KOPT-K1 (cell line): Measurements from ENCODE around the gene ATG7.
"Not testable (repeated sequence)": the region's sequence is repeated elsewhere in the genome, so short reads cannot be mapped to it uniquely, and the experiment has no call there.

Experiments used
- H3K27ac ChIP-seq: fragments of 200-600 bp; sonication (generic); 2 replicates; pipeline ENCODE4 v1.5.1; 2016; ENCODE audit warnings: antibody characterized with exemption, mild to moderate bottlenecking, low read depth, low read length; ENCODE audit not compliant: poor library complexity, severe bottlenecking
- H3K36me3 ChIP-seq: fragments of 200-600 bp; sonication (generic); 2 replicates; pipeline ENCODE4 v1.5.1; 2017; ENCODE audit warnings: antibody characterized with exemption, mild to moderate bottlenecking, low read length, moderate library complexity; ENCODE audit not compliant: insufficient read depth
- H3K9me3 ChIP-seq: fragments of 200-600 bp; sonication (generic); 2 replicates; pipeline ENCODE4 v1.5.1; 2017; ENCODE audit warnings: antibody characterized with exemption, low read length, mild to moderate bottlenecking; ENCODE audit not compliant: insufficient read depth, poor library complexity, severe bottlenecking

Gene ATG7

GRCh38 chr3:11566916-11567315 is 294.7 kb downstream of the ATG7 start:
- no peaks in the 10 kb centered on the region for H3K9me3 ChIP-seq
- no peak overlapping the region for H3K27ac ChIP-seq
- H3K36me3 ChIP-seq, result peaks cover 84% of the 10 kb centered on the region

- Histone ChIP-seq H3K9me3 (no peaks in the 10 kb centered on the region), H3K36me3 (peaks cover 84% of the 10 kb centered on the region), H3K27ac (no peak overlapping the region)
Measured at GRCh38 chr3:11567516-11568467, 295.6 kb downstream of the ATG7 start.

- Histone ChIP-seq H3K27ac (no peak overlapping the region), H3K36me3 (peaks cover 83% of the 10 kb centered on the region), H3K9me3 (no peaks in the 10 kb centered on the region)
Measured at GRCh38 chr3:11568503-11569155, 296.4 kb downstream of the ATG7 start.

GRCh38 chr3:11569156-11569741 is 297.1 kb downstream of the ATG7 start:
- Histone ChIP-seq H3K27ac (no peak overlapping the region), H3K9me3 (no peaks in the 10 kb centered on the region), H3K36me3 (peaks cover 83% of the 10 kb centered on the region)

GRCh38 chr3:11570251-11570650 is 298.1 kb downstream of the ATG7 start:
- no peak overlapping the region for H3K27ac ChIP-seq
- peaks cover 82% of the 10 kb centered on the region for H3K36me3 ChIP-seq

GRCh38 chr3:11570789-11571495 is 298.7 kb downstream of the ATG7 start:
- H3K9me3 ChIP-seq, result no peaks in the 10 kb centered on the region
- H3K27ac ChIP-seq, result no peak overlapping the region
- H3K36me3 ChIP-seq, result peaks cover 82% of the 10 kb centered on the region

More at GRCh38 chr3:11570251-11570650, 298.1 kb downstream of the ATG7 start:
- H3K9me3 ChIP-seq, result no peaks in the 10 kb centered on the region

- not testable (repeated sequence) for H3K27ac ChIP-seq, H3K9me3 ChIP-seq
- peaks cover 67% of the 10 kb centered on the region for H3K36me3 ChIP-seq
Measured at GRCh38 chr3:11572660-11573059, 300.5 kb downstream of the ATG7 start.

GRCh38 chr3:11574981-11575669 is 302.9 kb downstream of the ATG7 start:
- no peaks in the 10 kb centered on the region for H3K9me3 ChIP-seq
- peaks cover 52% of the 10 kb centered on the region; the same call in 1 of the 2 replicates for H3K36me3 ChIP-seq
- no peak overlapping the region for H3K27ac ChIP-seq

GRCh38 chr3:11575677-11576076 is 303.5 kb downstream of the ATG7 start:
- H3K9me3 ChIP-seq, result no peaks in the 10 kb centered on the region
- H3K36me3 ChIP-seq, result peaks cover 52% of the 10 kb centered on the region; the same call in 1 of the 2 replicates
- no peak overlapping the region for H3K27ac ChIP-seq

- no peak overlapping the region for H3K27ac ChIP-seq
- no peaks in the 10 kb centered on the region for H3K9me3 ChIP-seq
- peaks cover 47% of the 10 kb centered on the region; the same call in 1 of the 2 replicates for H3K36me3 ChIP-seq
Measured at GRCh38 chr3:11576453-11576852, 304.3 kb downstream of the ATG7 start.

GRCh38 chr3:11578169-11578568 is 306.0 kb downstream of the ATG7 start:
- Histone ChIP-seq H3K9me3 (no peaks in the 10 kb centered on the region), H3K36me3 (peaks cover 36% of the 10 kb centered on the region; the same call in 1 of the 2 replicates), H3K27ac (no peak overlapping the region)

GRCh38 chr3:11580645-11581044 is 308.4 kb downstream of the ATG7 start:
- Histone ChIP-seq H3K36me3 (peaks cover 12% of the 10 kb centered on the region; the same call in 1 of the 2 replicates), H3K27ac (no peak overlapping the region), H3K9me3 (no peaks in the 10 kb centered on the region)

- no peak overlapping the region for H3K27ac ChIP-seq
- peaks cover 8% of the 10 kb centered on the region; the same call in 1 of the 2 replicates for H3K36me3 ChIP-seq
- no peaks in the 10 kb centered on the region for H3K9me3 ChIP-seq
Measured at GRCh38 chr3:11581237-11582190, 309.3 kb downstream of the ATG7 start.
